CD1c-positive myeloid dendritic cell (primary cell): ENCODE data around the gene ERMP1.
"Not testable (repeated sequence)": the region's sequence is repeated elsewhere in the genome, so short reads cannot be mapped to it uniquely, and the experiment has no call there.

Experiments
- DNase-seq: peaks from one replicate; pipeline ENCODE4 v3.0.0-alpha.2; 2016; ENCODE audit errors: extremely low spot score

ERMP1 gene

GRCh38 chr9:5783982-5784381, 48.9 kb downstream of the ERMP1 start:
- DNase-seq, result no peak

- DNase-seq, result not testable (repeated sequence)
Measured at GRCh38 chr9:5783420-5783819, 49.5 kb downstream of the ERMP1 start.

- not testable (repeated sequence) for DNase-seq
Measured at GRCh38 chr9:5779705-5780218, 53.2 kb downstream of the ERMP1 start.

- DNase-seq, result no peak
Measured at GRCh38 chr9:5778805-5779204, 54.1 kb downstream of the ERMP1 start.

DNA sequence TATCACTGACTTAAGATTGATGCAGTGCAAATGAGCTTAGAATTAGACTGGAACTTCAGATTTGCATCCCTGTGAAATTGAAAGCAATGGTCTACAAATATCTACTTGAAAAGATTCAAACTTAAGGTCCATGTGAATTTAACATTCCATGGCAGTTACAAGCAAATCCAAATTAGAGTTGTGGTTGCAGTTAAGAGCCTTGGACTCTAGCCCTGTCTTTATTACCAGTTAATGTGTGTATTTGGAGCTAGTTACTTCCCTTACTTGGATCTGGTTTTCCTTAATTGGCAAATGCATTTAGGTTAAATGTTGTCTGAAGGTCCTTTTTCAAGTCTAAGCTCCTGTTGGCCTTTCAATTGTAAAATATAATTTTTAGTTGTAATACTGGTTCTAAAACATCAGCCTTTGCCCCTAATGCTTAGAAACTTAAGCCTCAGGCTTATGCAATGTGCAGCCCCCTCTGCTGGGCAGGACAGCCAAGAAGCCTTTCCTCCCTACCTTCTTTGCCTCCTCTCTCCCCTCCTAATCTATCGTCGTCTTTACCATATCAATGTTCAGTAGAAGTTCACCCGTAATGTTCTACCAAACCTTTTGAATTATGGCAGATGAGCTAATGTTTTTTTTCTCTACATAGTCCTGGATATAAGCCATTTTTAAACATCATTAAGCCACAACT, 59.5 kb downstream of the ERMP1 start:
- no peak for DNase-seq

- no peak for DNase-seq
Measured at GRCh38 chr9:5767968-5768932, 64.7 kb downstream of the ERMP1 start.

DNA sequence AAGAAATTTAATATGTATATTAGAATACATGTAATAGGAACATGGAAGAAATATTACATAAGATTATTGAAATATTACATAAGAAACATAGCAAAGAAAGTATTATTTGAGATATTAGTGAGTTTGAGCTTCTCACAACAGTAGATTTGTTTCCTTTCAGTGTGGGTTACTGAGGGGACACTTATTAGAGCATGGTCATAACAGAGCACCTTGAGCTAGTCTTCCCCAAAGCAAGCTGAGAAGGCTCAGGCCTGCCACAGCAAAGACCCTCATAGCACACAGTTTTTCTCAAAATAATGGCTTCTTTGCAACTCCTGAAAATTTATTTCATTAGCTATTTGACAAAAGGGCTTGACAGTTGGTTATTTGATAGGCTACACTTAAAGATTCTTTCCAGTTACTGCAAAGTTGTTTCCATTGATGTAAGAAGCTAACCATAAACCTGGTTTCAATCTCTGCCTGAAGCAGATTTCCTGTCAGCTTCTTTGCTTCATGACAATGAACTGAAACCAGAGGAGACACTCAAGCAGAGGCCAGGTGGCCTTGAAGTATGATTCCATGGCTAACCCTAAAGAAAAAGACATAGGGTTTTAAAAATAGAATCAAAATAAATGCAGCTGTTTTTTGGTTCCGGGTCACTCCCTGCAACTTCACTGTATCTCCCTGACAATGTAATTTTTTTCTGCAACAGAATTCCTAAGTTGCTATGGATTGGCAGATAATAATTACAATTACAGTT, 68.6 kb downstream of the ERMP1 start:
- DNase-seq, result no peak

DNA sequence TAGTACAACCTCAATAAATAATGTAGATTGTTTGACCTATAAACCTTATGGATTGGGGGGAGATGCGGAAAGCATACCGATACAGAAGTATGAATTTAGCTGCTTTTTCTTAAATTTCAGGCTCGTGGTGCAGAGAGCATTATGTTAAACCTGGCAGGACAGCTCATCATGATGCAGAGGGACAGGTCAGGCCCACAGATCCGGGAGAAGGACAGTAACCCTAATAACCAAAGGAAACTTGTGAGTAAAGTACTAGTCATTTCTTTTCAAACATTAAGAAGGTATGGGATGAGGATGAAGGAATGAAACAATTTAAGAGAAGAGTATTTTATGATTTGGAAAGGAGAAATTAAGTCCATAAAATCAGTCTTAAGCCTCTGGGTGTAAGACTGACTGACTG, 70.5 kb downstream of the ERMP1 start:
- no peak for DNase-seq

- no peak for DNase-seq
Measured at GRCh38 chr9:5760338-5760737, 72.6 kb downstream of the ERMP1 start.

GRCh38 chr9:5756633-5757032, 76.3 kb downstream of the ERMP1 start:
- DNase-seq, result no peak

GRCh38 chr9:5750569-5750968, 82.3 kb downstream of the ERMP1 start:
- DNase-seq, result no peak

- DNase-seq, result no peak
Measured at GRCh38 chr9:5749306-5749705, 83.6 kb downstream of the ERMP1 start.

DNA sequence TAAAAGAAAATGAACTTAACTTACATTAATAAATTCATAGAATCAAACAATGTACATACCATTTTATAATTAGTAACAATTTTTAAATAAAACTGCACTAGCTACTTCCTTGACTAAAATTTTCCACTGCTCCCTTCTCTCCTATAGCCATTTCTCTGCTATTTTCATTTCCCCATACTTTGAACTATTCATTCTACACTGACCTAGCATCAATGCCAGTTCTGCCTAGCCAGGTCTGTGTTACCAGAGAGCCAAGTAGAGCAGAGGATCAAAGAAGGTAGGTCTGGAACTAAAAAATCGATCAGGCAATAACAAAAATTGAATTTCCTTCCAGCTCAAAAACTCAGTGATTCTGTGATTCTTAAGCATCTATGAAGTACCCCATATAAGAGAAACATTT, 84.5 kb downstream of the ERMP1 start:
- DNase-seq, result no peak

- no peak for DNase-seq
Measured at GRCh38 chr9:5743109-5743508, 89.8 kb downstream of the ERMP1 start.

GRCh38 chr9:5736563-5737346, 96.2 kb downstream of the ERMP1 start:
- no peak for DNase-seq

DNA sequence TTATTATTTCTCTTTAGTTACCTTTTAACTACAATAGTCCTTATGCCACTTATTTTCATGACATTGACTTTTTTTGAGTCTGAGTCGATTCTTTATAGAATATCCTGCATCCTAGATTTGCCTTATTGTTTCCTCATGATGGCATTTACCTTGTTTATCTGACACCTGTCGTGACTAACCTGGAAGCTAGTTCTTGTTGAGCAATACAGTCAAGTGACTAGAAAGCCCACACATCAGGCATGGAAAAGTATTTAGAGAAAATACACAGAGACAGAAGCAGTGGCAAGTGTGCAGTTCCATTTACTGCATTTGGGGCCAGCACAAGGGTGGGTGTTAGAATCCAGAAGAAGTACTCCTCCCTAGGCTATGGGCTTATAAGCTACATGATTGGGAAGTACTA, 97.8 kb downstream of the ERMP1 start:
- DNase-seq, result no peak
